Measurements from ENCODE around the gene SSBP1.

DNA sequence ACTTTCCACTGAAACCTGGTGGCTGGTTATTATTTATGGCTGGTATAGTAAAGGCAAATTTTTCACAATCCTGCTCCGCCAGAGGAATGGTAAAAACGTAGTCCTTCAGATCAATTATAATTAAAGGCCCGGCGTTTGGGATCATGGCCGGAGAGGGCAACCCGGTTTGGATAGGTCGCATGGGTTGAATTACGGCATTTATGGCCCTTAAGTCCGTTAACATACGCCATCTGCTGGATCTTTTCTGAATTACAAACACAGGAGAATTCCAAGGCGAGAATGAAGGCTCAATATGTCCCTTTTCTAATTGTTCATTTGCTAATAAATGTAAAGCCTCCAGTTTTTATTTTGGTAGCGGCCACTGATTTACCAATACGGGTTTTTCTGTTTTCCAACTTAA lies 14.5 kb downstream of the SSBP1 start:
- TF ChIP-seq EZH2phosphoT487 (IDR thresholded peaks at IDR 0.05; ENCODE audit: unreplicated experiment) (no peak), CTCF (conservative IDR thresholded peaks at IDR 0.05; ENCODE audit: low read depth in 2 of 2) (peak; percentile 57 to 67), POLR2AphosphoS5 (IDR thresholded peaks at IDR 0.05; ENCODE audit: low read depth) (no peak)
